Measurements from ENCODE around the gene MUCL3.
"Not testable (repeated sequence)": the region's sequence is repeated elsewhere in the genome, so short reads cannot be mapped to it uniquely, and the experiment has no call there.

Gene MUCL3

GRCh38 chr6:30912746-30913520, 27.8 kb upstream of the MUCL3 start:
- no peak for DNase-seq

- DNase-seq: no peak
Measured at GRCh38 chr6:30913721-30914075, 27.1 kb upstream of the MUCL3 start.

GRCh38 chr6:30914076-30914853, 26.5 kb upstream of the MUCL3 start, which contains the start of gene VARS2:
Gene VARS2, plus strand, starts transcription at chr6:30914238. Its CDS starts 599 bp downstream, at chr6:30914837.
- DNase-seq: peak in 1 of 2 experiments; percentile 69

- peak in 1 of 2 experiments; percentile 2 for DNase-seq
Measured at GRCh38 chr6:30914854-30915590, 25.8 kb upstream of the MUCL3 start.

- peak in 1 of 2 experiments; percentile 1 for DNase-seq
Measured at GRCh38 chr6:30915591-30915946, 25.2 kb upstream of the MUCL3 start.

- no peak for DNase-seq
Measured at GRCh38 chr6:30917041-30917440, 23.7 kb upstream of the MUCL3 start.

GRCh38 chr6:30917487-30917886, 23.3 kb upstream of the MUCL3 start:
- no peak for DNase-seq

GRCh38 chr6:30918670-30919069, 22.1 kb upstream of the MUCL3 start:
- no peak for DNase-seq

- no peak for DNase-seq
Measured at GRCh38 chr6:30922447-30922852, 18.3 kb upstream of the MUCL3 start.

GRCh38 chr6:30924040-30924627, 16.6 kb upstream of the MUCL3 start:
- not testable (repeated sequence) for DNase-seq

- DNase-seq: no peak
Measured at GRCh38 chr6:30926644-30927043, 14.1 kb upstream of the MUCL3 start.

GRCh38 chr6:30927080-30927479, 13.7 kb upstream of the MUCL3 start:
- DNase-seq: not testable (repeated sequence)

GRCh38 chr6:30928677-30929076, 12.1 kb upstream of the MUCL3 start:
- no peak for DNase-seq

- DNase-seq: no peak
Measured at GRCh38 chr6:30930506-30930905, 10.3 kb upstream of the MUCL3 start.

- DNase-seq: no peak
Measured at GRCh38 chr6:30931272-30931671, 9.5 kb upstream of the MUCL3 start.

GRCh38 chr6:30931969-30932645, 8.7 kb upstream of the MUCL3 start, which contains the start of gene SFTA2:
Gene SFTA2, minus strand, starts transcription at chr6:30932170. Its CDS starts 74 bp downstream, at chr6:30932096.
- DNase-seq: no peak

- no peak for DNase-seq
Measured at GRCh38 chr6:30932665-30933365, 8.0 kb upstream of the MUCL3 start.

GRCh38 chr6:30935018-30935417, 5.8 kb upstream of the MUCL3 start:
- DNase-seq: no peak

GRCh38 chr6:30937265-30937664, 3.5 kb upstream of the MUCL3 start:
- DNase-seq: no peak

- DNase-seq: no peak
Measured at GRCh38 chr6:30938730-30939129, 2.0 kb upstream of the MUCL3 start.

- DNase-seq: no peak
Measured at GRCh38 chr6:30939473-30939872, 1.3 kb upstream of the MUCL3 start.
